ENCODE data around the gene PSD4.

GRCh38 chr2:113200736-113201490 is 27.1 kb downstream of the PSD4 start:
- TF ChIP-seq TAF1 (IDR thresholded peaks at IDR 0.05; ENCODE audit: borderline replicate concordance, insufficient read depth, low read length) (no peak), POLR2AphosphoS5 (IDR thresholded peaks at IDR 0.05; ENCODE audit: low read depth, low read length) (no peak)
